ENCODE measurements around the gene ARSD.
"Not testable (repeated sequence)": the region's sequence is repeated elsewhere in the genome, so short reads cannot be mapped to it uniquely, and the experiment has no call there.

Gene ARSD

DNA sequence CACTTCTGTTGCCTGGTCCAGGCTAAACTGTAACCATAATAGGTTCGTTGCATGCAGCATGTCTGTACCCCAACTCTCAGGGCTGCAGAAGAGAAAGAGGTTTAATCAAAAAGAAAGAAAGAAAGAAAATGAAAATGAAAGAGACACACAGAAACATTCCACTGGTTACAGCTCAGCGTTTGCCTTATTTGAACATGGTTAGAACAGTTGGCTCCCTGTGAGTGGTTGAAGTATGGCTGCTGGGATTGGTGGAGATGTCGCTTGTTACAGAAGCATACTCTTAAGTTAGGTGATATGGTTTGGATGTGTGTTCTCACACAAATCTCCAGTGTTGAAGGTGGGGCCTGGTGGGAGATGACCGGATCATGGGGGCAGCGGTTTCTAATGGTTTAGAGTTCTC is 36.3 kb downstream of the ARSD start:
- DNase-seq (ENCODE audit: low read depth in 2 of 2), result no peak

DNA sequence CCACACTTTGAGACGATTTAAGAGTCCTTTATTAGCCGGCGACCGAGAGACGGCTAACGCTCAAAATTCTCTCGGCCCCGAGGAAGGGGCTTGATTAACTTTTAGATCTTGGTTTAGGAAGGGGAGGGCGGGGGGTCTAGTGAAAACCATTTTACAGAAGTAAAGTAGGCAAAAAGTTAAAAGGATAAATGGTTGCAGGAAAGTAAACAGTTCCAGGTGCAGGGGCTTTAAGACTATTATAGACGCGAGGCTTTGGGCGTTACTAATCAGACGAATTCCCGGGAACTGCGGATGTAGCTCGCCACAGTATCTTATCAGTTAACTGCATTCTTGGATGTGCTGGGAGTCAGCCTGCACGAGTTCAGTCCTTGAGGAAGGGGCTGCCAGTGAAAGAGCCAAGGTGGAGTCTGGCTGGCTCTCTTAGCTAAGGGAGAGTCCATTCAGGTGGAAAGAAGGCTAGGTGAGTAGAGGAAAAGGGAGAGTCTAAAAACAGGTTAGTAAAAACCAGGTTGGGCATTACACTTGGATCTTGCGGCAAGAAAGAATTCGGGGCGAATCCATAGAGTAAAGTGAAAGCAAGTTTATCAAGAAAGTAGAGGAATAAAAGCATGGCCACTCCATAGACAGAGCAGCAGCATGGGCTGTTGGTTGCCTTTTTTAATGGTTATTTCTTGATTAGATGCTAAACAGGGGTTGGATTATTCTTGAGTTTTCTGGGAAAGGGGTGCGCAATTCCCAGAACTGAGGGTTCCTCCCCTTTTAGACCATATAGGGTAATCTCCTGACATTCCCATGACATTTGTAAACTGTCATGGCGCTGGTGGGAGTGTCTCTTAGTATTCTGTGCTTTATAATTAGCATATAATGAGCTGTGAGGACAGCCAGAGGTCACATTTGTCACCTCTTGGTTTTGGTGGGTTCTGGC is 38.3 kb downstream of the ARSD start:
- not testable (repeated sequence) for DNase-seq (ENCODE audit: low read depth in 2 of 2)

GRCh38 chrX:2889706-2890490 is 39.2 kb downstream of the ARSD start:
- not testable (repeated sequence) for DNase-seq (ENCODE audit: low read depth in 2 of 2)

DNA sequence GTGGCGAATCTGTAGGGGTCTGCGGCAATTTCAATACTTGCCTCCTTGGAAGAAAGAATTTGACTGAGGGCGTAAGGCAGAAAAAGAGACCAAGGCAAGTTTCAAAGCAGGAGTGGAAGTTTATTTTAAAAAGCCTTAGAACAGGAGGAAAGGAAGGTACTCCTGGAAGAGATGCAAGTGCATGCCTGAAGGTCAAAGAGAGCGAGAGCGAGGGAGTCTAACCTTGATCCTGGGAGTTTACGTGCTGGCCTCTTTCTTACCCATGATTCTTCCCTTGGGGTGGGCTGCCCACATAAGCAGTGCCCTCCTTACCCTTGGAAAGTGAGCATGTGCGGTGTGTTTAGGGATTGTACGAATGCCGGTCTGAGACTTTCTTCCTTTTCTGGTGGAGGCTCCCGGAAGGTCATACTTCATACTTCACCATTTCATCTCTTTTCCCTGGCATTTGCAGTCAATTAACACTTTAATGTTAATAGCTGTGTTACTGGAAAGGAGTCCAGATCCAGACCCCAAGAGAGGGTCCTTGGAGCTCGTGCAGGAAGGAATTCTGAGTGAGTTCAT is 40.0 kb downstream of the ARSD start:
- DNase-seq (ENCODE audit: low read depth in 2 of 2), result no peak

DNA sequence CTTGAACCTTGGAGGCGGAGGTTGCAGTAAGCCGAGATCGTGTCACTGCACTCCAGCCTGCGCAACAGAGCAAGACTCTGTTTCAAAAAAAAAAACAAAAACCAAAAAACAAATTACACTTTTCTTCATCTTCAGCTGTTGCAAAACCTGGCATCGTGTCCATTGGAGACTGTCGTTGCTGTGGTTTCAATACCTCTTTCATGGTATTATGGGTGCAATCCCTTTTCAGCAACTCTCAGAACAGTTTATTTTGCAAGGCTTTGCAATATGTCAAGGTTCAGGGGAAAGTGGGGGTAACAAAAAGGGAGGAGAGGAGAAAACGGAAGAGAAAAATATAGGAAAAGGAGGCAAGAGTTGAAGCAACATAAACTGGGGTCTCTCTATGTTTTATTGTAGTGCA is 40.8 kb downstream of the ARSD start:
- DNase-seq (ENCODE audit: low read depth in 2 of 2), result no peak

- DNase-seq (ENCODE audit: low read depth in 2 of 2), result no peak
Observed at GRCh38 chrX:2883770-2884169, 45.4 kb downstream of the ARSD start.

DNA sequence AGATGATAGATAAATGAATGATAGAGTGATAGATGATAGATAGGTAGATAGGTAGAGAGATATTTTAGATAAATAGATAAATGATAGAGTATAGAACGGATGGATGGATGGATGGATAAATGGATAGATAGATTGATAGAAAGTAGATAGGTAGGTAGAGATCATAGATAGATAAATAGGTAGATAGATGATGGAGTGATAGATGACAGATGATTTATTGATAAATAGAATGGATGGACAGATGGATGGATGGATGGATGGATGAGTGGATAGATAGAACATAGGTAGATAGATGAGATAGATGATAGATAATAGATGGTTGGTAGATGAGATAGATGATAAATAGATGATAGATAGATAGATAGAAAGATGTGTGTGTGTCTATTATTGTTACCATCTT is 49.5 kb downstream of the ARSD start:
- DNase-seq (ENCODE audit: low read depth in 2 of 2), result no peak

DNA sequence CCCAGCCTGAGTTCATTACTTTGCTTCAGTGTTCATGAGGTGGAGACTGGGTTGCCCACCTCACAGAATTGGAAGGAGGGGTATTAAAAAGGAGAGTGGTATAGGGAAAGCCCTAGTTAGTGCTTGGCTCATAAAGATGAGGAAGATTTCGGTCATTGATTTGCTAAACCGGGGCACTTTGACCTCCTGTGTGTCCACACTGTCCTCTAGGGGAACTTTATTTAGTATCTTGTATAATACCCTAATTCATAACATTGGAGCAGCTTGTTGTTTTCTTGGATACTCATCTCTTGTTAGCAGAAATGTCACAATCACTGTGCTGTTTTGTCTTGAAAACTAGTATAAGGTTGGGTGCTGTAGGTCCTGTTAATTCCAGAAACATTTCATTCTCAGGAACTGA is 50.6 kb downstream of the ARSD start:
- DNase-seq (ENCODE audit: low read depth in 2 of 2), result no peak

GRCh38 chrX:2875798-2876399 is 53.2 kb downstream of the ARSD start:
- no peak for DNase-seq (ENCODE audit: low read depth in 2 of 2)

GRCh38 chrX:2875136-2875481 is 54.0 kb downstream of the ARSD start:
- no peak for DNase-seq (ENCODE audit: low read depth in 2 of 2)

GRCh38 chrX:2874222-2875135 is 54.7 kb downstream of the ARSD start:
- DNase-seq (ENCODE audit: low read depth in 2 of 2), result no peak

DNA sequence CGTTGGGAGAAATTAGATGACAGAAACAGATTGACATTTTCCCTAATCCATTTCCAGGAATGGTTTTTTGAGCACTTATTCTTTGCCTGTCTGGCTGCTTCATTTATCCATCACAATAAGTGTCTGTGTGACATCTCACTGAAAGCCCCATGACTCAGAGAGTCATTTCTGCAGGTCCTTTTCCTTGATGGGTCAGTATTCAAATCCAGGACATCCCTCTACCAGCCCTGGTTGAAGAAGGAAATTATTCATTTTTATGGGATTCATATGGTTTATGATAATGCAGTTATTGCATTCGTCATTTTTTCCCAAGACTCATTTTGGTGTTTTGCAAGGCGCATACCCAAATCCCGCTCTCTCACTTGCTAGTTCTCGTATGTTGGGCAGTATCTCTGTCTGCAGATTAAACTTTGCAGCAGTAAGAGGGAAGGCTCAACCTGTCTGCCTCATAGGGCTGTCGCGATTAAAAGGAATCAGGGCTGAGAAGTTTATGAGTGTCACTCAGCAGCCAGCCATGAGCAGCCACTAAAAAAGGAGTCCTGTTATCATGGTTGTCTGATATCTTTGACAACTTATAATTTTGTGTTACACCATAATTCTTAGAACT is 56.4 kb downstream of the ARSD start:
- DNase-seq (ENCODE audit: low read depth in 2 of 2), result no peak

DNA sequence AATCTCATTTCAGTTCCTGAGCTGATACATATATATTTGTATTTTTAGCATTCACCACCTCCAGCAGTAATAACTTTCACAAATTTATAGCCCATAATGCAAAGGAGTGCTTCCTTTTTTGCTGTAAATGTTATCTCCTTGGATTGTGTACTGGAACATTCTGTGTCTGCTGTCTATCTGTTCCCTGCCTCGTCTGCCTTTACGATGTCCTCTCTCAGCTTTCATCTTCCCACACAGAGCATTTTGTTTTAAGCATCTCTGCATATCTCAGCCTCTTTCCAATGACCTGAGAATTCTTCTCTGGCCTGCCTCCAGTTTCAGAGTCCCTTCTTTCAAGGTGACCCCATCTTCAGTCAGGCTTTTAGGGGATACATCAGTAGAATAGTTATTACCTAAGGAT is 57.3 kb downstream of the ARSD start:
- no peak for DNase-seq (ENCODE audit: low read depth in 2 of 2)

GRCh38 chrX:2870650-2871049 is 58.5 kb downstream of the ARSD start:
- no peak for DNase-seq (ENCODE audit: low read depth in 2 of 2)

DNA sequence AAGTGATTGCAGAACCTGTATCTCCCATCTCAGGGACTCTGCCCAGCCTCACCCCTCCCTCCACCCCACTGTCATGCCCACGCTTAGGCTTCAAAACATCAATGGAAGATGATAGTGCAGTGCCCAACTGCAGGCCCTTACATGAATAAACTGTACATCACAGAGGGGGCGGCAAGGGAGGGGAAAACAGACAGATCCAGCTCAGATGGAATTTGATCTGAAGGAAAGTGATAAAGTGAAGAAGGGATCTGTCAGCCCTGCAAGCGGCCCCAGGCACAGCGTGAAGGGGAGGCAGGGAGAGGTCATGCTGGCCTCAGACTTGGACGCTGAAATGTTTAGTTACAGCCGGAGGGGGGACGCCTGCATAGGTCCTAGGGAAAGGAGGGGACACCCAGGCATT is 61.9 kb downstream of the ARSD start:
- no peak for DNase-seq (ENCODE audit: low read depth in 2 of 2)

GRCh38 chrX:2863646-2864045 is 65.5 kb downstream of the ARSD start:
- DNase-seq (ENCODE audit: low read depth in 2 of 2), result no peak

- no peak for DNase-seq (ENCODE audit: low read depth in 2 of 2)
Observed at GRCh38 chrX:2862404-2862803, 66.7 kb downstream of the ARSD start.

DNA sequence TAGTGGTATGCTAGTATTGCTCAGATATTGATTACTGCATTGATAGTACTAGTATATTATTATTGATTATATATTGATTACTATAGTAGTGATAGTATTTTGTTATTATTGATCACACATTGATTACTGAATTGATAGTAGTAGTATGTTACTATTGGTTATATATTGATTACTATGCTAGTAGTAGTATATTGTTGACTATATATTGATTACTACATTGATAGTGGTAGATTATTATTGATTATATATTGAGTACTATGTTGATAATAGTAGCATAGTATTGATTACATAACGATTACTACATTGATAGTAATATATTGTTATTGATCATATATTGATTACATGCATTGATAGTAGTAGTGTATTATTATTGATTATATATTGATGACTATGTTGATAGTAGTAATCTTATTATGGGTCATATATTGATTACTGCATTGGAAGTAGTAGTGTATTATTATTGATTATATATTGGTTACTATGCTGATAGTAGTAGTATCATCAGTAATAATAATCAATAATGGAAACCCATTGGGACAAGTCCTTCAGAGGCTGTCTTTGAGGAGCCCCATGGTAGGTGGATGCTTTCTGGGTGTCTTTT is 69.8 kb downstream of the ARSD start:
- DNase-seq (ENCODE audit: low read depth in 2 of 2), result no peak

GRCh38 chrX:2857566-2857965 is 71.6 kb downstream of the ARSD start:
- DNase-seq (ENCODE audit: low read depth in 2 of 2), result no peak

DNA sequence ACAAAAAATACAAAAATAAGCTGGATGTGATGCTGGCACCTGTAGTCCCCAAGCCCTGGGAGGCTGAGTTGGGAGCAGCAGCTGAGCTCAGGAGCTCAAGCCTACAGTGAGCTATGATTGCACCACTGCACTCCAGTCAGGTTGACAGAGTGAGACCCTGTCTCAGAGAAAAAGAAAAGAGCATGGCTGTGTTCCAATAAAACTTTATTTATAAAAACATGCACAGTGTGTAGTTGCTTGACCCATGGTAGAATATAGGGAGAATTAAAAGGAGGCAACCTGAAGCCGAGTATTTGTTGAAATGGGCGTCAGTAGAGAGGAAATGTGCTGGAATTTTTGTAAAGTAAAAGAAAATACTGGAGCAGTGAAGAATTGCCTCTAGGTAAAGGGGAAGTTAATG is 73.4 kb downstream of the ARSD start:
- no peak for DNase-seq (ENCODE audit: low read depth in 2 of 2)
